PC-9 (cell line): Measurements from ENCODE around the gene SLC35E3.

Experiments
- EZH2 ChIP-seq: fragments of 200-600 bp; sonication (generic); IDR thresholded peaks from 2 replicates; pipeline ENCODE4 v1.8.0; 2017; ENCODE audit warnings: antibody characterized with exemption, low read depth
- TF ChIP-seq, protein P1 (sequence below): fragments of 200-600 bp; sonication (generic); conservative IDR thresholded peaks from 2 replicates; pipeline ENCODE4 v1.6.1; 2017; ENCODE audit warnings: mixed run types, antibody characterized with exemption, mild to moderate bottlenecking, moderate library complexity

DNA sequence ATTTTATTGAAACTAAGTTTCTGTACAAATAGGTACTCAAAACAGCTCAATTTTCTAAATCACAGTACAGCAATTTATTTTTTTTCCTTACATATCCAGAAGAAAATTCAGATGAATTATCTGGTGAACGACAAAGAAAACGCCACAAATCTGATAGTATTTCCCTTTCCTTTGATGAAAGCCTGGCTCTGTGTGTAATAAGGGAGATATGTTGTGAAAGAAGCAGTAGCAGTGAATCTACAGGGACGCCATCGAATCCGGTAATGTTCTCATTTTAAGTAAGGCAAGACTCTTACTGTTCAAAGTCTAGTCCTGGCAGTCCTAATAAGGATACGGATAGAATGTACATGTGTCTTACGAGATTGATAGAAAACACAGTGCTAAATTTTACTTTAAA, 82.7 kb downstream of the SLC35E3 start:
- TF ChIP-seq, protein P1, sequence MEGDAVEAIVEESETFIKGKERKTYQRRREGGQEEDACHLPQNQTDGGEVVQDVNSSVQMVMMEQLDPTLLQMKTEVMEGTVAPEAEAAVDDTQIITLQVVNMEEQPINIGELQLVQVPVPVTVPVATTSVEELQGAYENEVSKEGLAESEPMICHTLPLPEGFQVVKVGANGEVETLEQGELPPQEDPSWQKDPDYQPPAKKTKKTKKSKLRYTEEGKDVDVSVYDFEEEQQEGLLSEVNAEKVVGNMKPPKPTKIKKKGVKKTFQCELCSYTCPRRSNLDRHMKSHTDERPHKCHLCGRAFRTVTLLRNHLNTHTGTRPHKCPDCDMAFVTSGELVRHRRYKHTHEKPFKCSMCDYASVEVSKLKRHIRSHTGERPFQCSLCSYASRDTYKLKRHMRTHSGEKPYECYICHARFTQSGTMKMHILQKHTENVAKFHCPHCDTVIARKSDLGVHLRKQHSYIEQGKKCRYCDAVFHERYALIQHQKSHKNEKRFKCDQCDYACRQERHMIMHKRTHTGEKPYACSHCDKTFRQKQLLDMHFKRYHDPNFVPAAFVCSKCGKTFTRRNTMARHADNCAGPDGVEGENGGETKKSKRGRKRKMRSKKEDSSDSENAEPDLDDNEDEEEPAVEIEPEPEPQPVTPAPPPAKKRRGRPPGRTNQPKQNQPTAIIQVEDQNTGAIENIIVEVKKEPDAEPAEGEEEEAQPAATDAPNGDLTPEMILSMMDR: no peak
- TF ChIP-seq EZH2: no peak
